Loucy (cell line): ENCODE measurements around the gene LAMC3.

Experiments
- EZH2phosphoT487 ChIP-seq: fragments of 200-600 bp; IDR thresholded peaks from 2 replicates; pipeline ENCODE4 v1.6.1; 2018; ENCODE audit warnings: antibody characterized with exemption, mild to moderate bottlenecking, moderate library complexity, borderline replicate concordance
- TF ChIP-seq, protein P1 (sequence below): fragments of 200-600 bp; sonication (generic); conservative IDR thresholded peaks from 2 replicates; pipeline ENCODE4 v1.5.1; 2014; ENCODE audit warnings: mild to moderate bottlenecking, antibody characterized with exemption, low read length

- TF ChIP-seq, protein P1, sequence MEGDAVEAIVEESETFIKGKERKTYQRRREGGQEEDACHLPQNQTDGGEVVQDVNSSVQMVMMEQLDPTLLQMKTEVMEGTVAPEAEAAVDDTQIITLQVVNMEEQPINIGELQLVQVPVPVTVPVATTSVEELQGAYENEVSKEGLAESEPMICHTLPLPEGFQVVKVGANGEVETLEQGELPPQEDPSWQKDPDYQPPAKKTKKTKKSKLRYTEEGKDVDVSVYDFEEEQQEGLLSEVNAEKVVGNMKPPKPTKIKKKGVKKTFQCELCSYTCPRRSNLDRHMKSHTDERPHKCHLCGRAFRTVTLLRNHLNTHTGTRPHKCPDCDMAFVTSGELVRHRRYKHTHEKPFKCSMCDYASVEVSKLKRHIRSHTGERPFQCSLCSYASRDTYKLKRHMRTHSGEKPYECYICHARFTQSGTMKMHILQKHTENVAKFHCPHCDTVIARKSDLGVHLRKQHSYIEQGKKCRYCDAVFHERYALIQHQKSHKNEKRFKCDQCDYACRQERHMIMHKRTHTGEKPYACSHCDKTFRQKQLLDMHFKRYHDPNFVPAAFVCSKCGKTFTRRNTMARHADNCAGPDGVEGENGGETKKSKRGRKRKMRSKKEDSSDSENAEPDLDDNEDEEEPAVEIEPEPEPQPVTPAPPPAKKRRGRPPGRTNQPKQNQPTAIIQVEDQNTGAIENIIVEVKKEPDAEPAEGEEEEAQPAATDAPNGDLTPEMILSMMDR, result no peak
- no peak for TF ChIP-seq EZH2phosphoT487
These were observed 44.9 kb downstream of the LAMC3 start for GRCh38 chr9:131053896-131054295.
